ENCODE results near the gene UGDH. TPM values are rescaled to one million over a fixed set of nuclear protein-coding genes. Genes with fewer than 3 reads are reported as not detected.
A peak's percentile ranks its signal among the peaks of the same experiment; 100 is the strongest.

The UGDH gene
- total and polyA plus RNA-seq, 9 donors, result 37.5 to 78.1 (median 44.5) TPM

DNA sequence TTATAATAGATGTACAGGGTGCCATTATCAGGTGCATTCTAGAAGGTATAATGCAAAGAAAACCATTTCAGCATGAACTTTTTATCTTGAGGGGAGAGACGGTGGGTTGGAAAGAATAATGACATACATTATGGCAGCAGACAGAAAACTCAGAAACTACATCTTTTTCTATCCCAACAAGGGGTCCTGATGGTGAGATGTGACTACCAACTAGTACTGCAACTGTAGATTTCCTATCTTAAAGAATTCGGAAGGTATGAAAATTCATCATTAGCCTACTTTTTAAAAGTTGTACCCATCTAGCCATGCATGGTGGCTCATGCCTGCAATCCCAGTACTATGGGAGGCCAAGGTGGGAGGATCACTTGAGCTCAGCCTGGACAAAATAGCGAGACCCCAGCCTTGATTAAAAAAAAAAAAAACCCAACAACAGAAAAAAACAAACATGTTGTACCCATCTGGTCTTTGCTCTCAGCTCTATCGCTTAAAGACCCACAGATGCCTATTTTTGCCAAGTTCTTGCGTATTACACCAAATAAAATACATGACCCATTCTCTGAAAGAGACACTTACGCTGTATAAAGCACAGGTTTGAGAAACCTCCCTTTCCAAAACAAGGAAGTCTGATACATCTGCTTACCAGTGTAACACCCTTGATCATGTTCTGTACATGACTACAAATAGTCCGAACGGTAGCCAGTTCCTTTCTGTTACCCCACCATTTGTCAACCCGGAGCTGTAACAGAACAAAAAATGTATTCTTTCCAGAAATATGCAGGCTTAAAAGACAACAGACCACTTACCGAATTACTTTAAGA, 70.1 kb downstream of the UGDH start:
- Histone ChIP-seq H3K9me3 (replicated peaks; ENCODE audit: control insufficient read depth, low read depth, low read length) (no peaks in the 10 kb centered on the region), H3K27ac (ENCODE audit: low read length) (no peak overlapping the region), H3K27me3 (ENCODE audit: control insufficient read depth, insufficient read depth, low read length) (no peaks in the 10 kb centered on the region), H3K4me1 (ENCODE audit: control insufficient read depth, insufficient read depth, low read length) (peaks cover 11% of the 10 kb centered on the region), H3K36me3 (ENCODE audit: control insufficient read depth, insufficient read depth, low read length) (peaks cover 45% of the 10 kb centered on the region), H3K4me3 (ENCODE audit: low read length) (peak overlapping the region; percentile 94)
- DNase-seq, result no peak
- 91% methylated on average over 4 of the region's 10 CpGs for WGBS (ENCODE audit: insufficient coverage)

DNA sequence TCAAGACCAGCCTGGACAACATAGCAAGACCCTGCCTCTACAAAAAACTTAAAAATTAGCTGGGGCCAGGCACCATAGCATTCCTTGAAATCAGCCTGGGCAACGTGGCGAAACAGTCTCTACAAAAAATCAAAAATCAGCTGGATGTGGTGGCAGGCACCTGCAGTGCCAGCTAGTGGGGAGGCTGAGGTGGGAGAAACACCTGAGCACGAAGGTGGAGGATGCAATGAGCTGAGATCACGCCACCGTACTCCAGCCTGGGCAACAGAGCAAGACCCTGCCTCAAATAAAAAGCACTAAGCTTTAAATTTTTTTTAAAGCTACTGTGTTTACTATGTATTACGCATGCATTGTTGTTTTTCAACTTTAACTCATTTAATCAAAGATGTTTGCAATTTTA, 71.8 kb downstream of the UGDH start:
- peaks cover 11% of the 10 kb centered on the region for H3K4me1 ChIP-seq (ENCODE audit: control insufficient read depth, insufficient read depth, low read length)
- WGBS (ENCODE audit: insufficient coverage), result 75% methylated on average over 2 of the region's 6 CpGs
- H3K27me3 ChIP-seq (ENCODE audit: control insufficient read depth, insufficient read depth, low read length), result no peaks in the 10 kb centered on the region
- H3K27ac ChIP-seq (ENCODE audit: low read length), result no peak overlapping the region
- no peak for DNase-seq
- peaks cover 52% of the 10 kb centered on the region for H3K36me3 ChIP-seq (ENCODE audit: control insufficient read depth, insufficient read depth, low read length)
- H3K9me3 ChIP-seq (replicated peaks; ENCODE audit: control insufficient read depth, low read depth, low read length), result no peaks in the 10 kb centered on the region
- H3K4me3 ChIP-seq (ENCODE audit: low read length), result no peak overlapping the region

DNA sequence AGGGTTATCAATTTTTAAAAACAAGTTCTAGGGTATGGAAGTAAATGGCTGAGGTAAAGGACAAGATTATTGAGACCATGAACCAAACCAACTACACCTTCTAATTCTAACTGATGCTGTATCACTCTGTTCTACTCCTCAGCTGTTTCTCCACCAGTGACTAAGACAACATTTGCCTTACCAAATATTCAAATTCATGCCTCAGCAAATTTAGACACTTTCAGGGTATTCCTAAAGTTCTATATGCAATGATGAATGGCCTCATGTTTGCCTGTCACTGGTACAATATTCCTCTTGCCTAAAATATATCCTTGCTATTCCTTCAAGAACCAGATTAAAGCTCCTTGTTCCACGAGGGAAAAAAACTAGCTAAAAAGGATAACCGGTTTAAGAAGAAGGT, 73.5 kb downstream of the UGDH start:
- Histone ChIP-seq H3K9me3 (replicated peaks; ENCODE audit: control insufficient read depth, low read depth, low read length) (no peaks in the 10 kb centered on the region), H3K4me3 (ENCODE audit: low read length) (no peak overlapping the region), H3K27me3 (ENCODE audit: control insufficient read depth, insufficient read depth, low read length) (no peaks in the 10 kb centered on the region), H3K27ac (ENCODE audit: low read length) (no peak overlapping the region), H3K36me3 (ENCODE audit: control insufficient read depth, insufficient read depth, low read length) (peaks cover 55% of the 10 kb centered on the region), H3K4me1 (ENCODE audit: control insufficient read depth, insufficient read depth, low read length) (peaks cover 8% of the 10 kb centered on the region)
- no CpG with 5 or more reads among the region's 2 CpGs for WGBS (ENCODE audit: insufficient coverage)
- DNase-seq, result no peak

- Histone ChIP-seq H3K27ac (ENCODE audit: low read length) (no peak overlapping the region), H3K36me3 (ENCODE audit: control insufficient read depth, insufficient read depth, low read length) (peaks cover 56% of the 10 kb centered on the region), H3K9me3 (replicated peaks; ENCODE audit: control insufficient read depth, low read depth, low read length) (no peaks in the 10 kb centered on the region), H3K27me3 (ENCODE audit: control insufficient read depth, insufficient read depth, low read length) (no peaks in the 10 kb centered on the region), H3K4me1 (ENCODE audit: control insufficient read depth, insufficient read depth, low read length) (peaks cover 8% of the 10 kb centered on the region), H3K4me3 (ENCODE audit: low read length) (no peak overlapping the region)
- DNase-seq, result no peak
- no CpG with 5 or more reads among the region's 11 CpGs for WGBS (ENCODE audit: insufficient coverage)
These were observed 74.2 kb downstream of the UGDH start for GRCh38 chr4:39452860-39453587.

- Histone ChIP-seq H3K4me1 (ENCODE audit: control insufficient read depth, insufficient read depth, low read length) (peaks cover 7% of the 10 kb centered on the region), H3K9me3 (replicated peaks; ENCODE audit: control insufficient read depth, low read depth, low read length) (no peaks in the 10 kb centered on the region), H3K4me3 (ENCODE audit: low read length) (no peak overlapping the region), H3K36me3 (ENCODE audit: control insufficient read depth, insufficient read depth, low read length) (peaks cover 54% of the 10 kb centered on the region), H3K27me3 (ENCODE audit: control insufficient read depth, insufficient read depth, low read length) (peaks cover under 1% of the 10 kb centered on the region), H3K27ac (ENCODE audit: low read length) (no peak overlapping the region)
- DNase-seq, result no peak
- 97% methylated on average over 4 of the region's 6 CpGs for WGBS (ENCODE audit: insufficient coverage)
These were observed 74.9 kb downstream of the UGDH start for GRCh38 chr4:39452153-39452859.

DNA sequence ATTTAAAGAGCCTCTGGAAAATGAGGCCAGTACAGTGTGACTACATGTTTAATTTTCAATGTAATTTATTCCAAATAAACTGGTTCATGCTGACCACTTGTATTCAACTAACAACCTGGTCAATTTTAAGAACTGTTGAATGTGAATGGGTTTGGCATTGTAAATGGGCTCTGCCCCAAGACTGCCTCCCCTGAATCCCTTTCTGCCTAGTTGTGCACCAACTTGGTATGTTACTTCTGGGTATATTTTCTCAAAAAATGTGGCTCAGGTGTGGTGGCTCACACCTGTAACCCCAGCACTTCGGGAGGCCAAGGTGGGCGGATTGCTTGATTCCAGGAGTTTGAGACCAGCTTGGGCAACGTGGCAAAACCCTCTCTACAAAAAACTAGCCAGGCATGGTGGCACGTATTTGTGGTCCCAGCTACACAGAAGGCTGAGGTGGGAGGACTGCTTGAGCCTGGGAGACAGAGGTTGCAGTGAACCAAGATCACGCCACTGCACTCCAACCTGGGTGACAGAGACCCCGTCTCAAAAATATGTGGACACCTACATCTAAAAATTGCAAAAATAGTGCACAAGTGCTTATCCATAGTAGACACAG, 75.7 kb downstream of the UGDH start:
- H3K4me1 ChIP-seq (ENCODE audit: control insufficient read depth, insufficient read depth, low read length), result peaks cover 9% of the 10 kb centered on the region
- H3K27me3 ChIP-seq (ENCODE audit: control insufficient read depth, insufficient read depth, low read length), result peaks cover 2% of the 10 kb centered on the region
- no peak overlapping the region for H3K27ac ChIP-seq (ENCODE audit: low read length)
- no peaks in the 10 kb centered on the region for H3K9me3 ChIP-seq (replicated peaks; ENCODE audit: control insufficient read depth, low read depth, low read length)
- no peak overlapping the region for H3K4me3 ChIP-seq (ENCODE audit: low read length)
- peaks cover 46% of the 10 kb centered on the region for H3K36me3 ChIP-seq (ENCODE audit: control insufficient read depth, insufficient read depth, low read length)
- no peak for DNase-seq
- WGBS (ENCODE audit: insufficient coverage), result no CpG with 5 or more reads among the region's 6 CpGs

- no peaks in the 10 kb centered on the region for H3K9me3 ChIP-seq (replicated peaks; ENCODE audit: control insufficient read depth, low read depth, low read length)
- H3K36me3 ChIP-seq (ENCODE audit: control insufficient read depth, insufficient read depth, low read length), result peaks cover 39% of the 10 kb centered on the region
- H3K27ac ChIP-seq (ENCODE audit: low read length), result no peak overlapping the region
- H3K4me3 ChIP-seq (ENCODE audit: low read length), result no peak overlapping the region
- 57% methylated on average over 1 of the region's 2 CpGs for WGBS (ENCODE audit: insufficient coverage)
- DNase-seq, result no peak
- peaks cover 9% of the 10 kb centered on the region for H3K4me1 ChIP-seq (ENCODE audit: control insufficient read depth, insufficient read depth, low read length)
- H3K27me3 ChIP-seq (ENCODE audit: control insufficient read depth, insufficient read depth, low read length), result peaks cover 2% of the 10 kb centered on the region
These were observed 76.6 kb downstream of the UGDH start for GRCh38 chr4:39450618-39451017.

Other genes starting within 250 kb of the UGDH start
- gene RFC1, start 161.1 kb downstream of the UGDH start, total RNA-seq, result 45.1 TPM
- 10 to 100 TPM; 28.6 to 36.7 (median 32.4) TPM for gene RFC1, start 161.1 kb downstream of the UGDH start, polyA plus RNA-seq (ENCODE audit: insufficient read depth in 1 of 8, insufficient read length in 8 of 8, low replicate concordance in 1 of 8)
- gene KLB, start 120.5 kb downstream of the UGDH start, total RNA-seq, result under 0.01 TPM
- gene KLB, start 120.5 kb downstream of the UGDH start, polyA plus RNA-seq (ENCODE audit: insufficient read depth in 1 of 8, insufficient read length in 8 of 8, low replicate concordance in 1 of 8), result under 1 TPM; 0.03 to 0.12 (median 0.08) TPM
- 5,379 TPM for gene RPL9, start 68.5 kb downstream of the UGDH start, total RNA-seq
- gene RPL9, start 68.5 kb downstream of the UGDH start, polyA plus RNA-seq (ENCODE audit: insufficient read depth in 1 of 8, insufficient read length in 8 of 8, low replicate concordance in 1 of 8), result 1,000 to 10,000 TPM in 5 of 8 donors, 100 to 1,000 TPM in 3; 502 to 2,657 (median 2,060) TPM
- 22.2 TPM for gene LIAS, start 68.4 kb downstream of the UGDH start, total RNA-seq
- gene LIAS, start 68.4 kb downstream of the UGDH start, polyA plus RNA-seq (ENCODE audit: insufficient read depth in 1 of 8, insufficient read length in 8 of 8, low replicate concordance in 1 of 8), result 10 to 100 TPM; 17.8 to 25.8 (median 22.2) TPM
- gene SMIM14, start 111.4 kb upstream of the UGDH start, total RNA-seq, result 13.7 TPM
- 10 to 100 TPM; 11.6 to 23.9 (median 15.9) TPM for gene SMIM14, start 111.4 kb upstream of the UGDH start, polyA plus RNA-seq (ENCODE audit: insufficient read depth in 1 of 8, insufficient read length in 8 of 8, low replicate concordance in 1 of 8)
- 16.0 TPM for gene UBE2K, start 170.7 kb upstream of the UGDH start, total RNA-seq
- 10 to 100 TPM; 38.5 to 68.3 (median 51.6) TPM for gene UBE2K, start 170.7 kb upstream of the UGDH start, polyA plus RNA-seq (ENCODE audit: insufficient read depth in 1 of 8, insufficient read length in 8 of 8, low replicate concordance in 1 of 8)

All from muscle of leg (tissue), 11 donors.